Measurements from ENCODE around the gene SMOC2.
"Not testable (repeated sequence)": the region's sequence is repeated elsewhere in the genome, so short reads cannot be mapped to it uniquely, and the experiment has no call there.

Gene SMOC2

GRCh38 chr6:168609026-168609685 is 168.2 kb downstream of the SMOC2 start:
- no peak for DNase-seq

GRCh38 chr6:168609914-168610490 is 169.0 kb downstream of the SMOC2 start:
- DNase-seq, result no peak

GRCh38 chr6:168610966-168611365 is 170.0 kb downstream of the SMOC2 start:
- not testable (repeated sequence) for DNase-seq

GRCh38 chr6:168611691-168612090 is 170.7 kb downstream of the SMOC2 start:
- no peak for DNase-seq

- DNase-seq, result no peak
Measured at GRCh38 chr6:168612586-168612985, 171.6 kb downstream of the SMOC2 start.

- no peak for DNase-seq
Measured at GRCh38 chr6:168615837-168616236, 174.9 kb downstream of the SMOC2 start.

- no peak for DNase-seq
Measured at GRCh38 chr6:168616816-168617765, 176.1 kb downstream of the SMOC2 start.

GRCh38 chr6:168618546-168619315 is 177.7 kb downstream of the SMOC2 start:
- no peak for DNase-seq

GRCh38 chr6:168619560-168620314 is 178.8 kb downstream of the SMOC2 start:
- no peak for DNase-seq

- DNase-seq, result no peak
Measured at GRCh38 chr6:168620578-168620977, 179.6 kb downstream of the SMOC2 start.

- no peak for DNase-seq
Measured at GRCh38 chr6:168623736-168624135, 182.8 kb downstream of the SMOC2 start.

GRCh38 chr6:168624540-168624939 is 183.6 kb downstream of the SMOC2 start:
- DNase-seq, result no peak

- no peak for DNase-seq
Measured at GRCh38 chr6:168624948-168625347, 184.0 kb downstream of the SMOC2 start.

GRCh38 chr6:168625602-168626001 is 184.6 kb downstream of the SMOC2 start:
- no peak for DNase-seq

- DNase-seq, result no peak
Measured at GRCh38 chr6:168626046-168626602, 185.1 kb downstream of the SMOC2 start.

GRCh38 chr6:168627506-168628175 is 186.7 kb downstream of the SMOC2 start:
- no peak for DNase-seq

- DNase-seq, result no peak
Measured at GRCh38 chr6:168628176-168628553, 187.2 kb downstream of the SMOC2 start.

- no peak for DNase-seq
Measured at GRCh38 chr6:168628732-168629245, 187.8 kb downstream of the SMOC2 start.

GRCh38 chr6:168631564-168631963 is 190.6 kb downstream of the SMOC2 start:
- DNase-seq, result no peak

GRCh38 chr6:168632694-168633093 is 191.7 kb downstream of the SMOC2 start:
- DNase-seq, result no peak
